Hepatocyte (in vitro differentiated cells): ENCODE results near the gene STRA6. TPM values are rescaled to one million over a fixed set of nuclear protein-coding genes. Genes with fewer than 3 reads are reported as not detected.

Experiments used
- DNase-seq: peaks from one replicate; pipeline ENCODE4 v3.0.0-alpha.2; 2016; ENCODE audit warnings: low spot score
- H2AFZ ChIP-seq: fragments of 200-600 bp; sonication (generic); 2 replicates; pipeline ENCODE4 v1.6.0; 2016; ENCODE audit warnings: antibody characterized with exemption, mild to moderate bottlenecking
- H3K27ac ChIP-seq: fragments of 200-600 bp; sonication (generic); 2 replicates; pipeline ENCODE4 v1.5.1; 2016; ENCODE audit warnings: mild to moderate bottlenecking
- H3K27me3 ChIP-seq: fragments of 200-600 bp; sonication (generic); 2 replicates; pipeline ENCODE4 v1.6.1; 2016
- H3K36me3 ChIP-seq: fragments of 200-600 bp; sonication (generic); replicated peaks from 2 replicates; pipeline ENCODE4 v1.5.1; 2016; ENCODE audit warnings: low read depth; ENCODE audit not compliant: insufficient read depth
- H3K4me1 ChIP-seq: fragments of 200-600 bp; sonication (generic); 2 replicates; pipeline ENCODE4 v1.5.1; 2016; ENCODE audit warnings: mild to moderate bottlenecking, moderate library complexity; ENCODE audit not compliant: insufficient read depth
- H3K4me2 ChIP-seq: fragments of 200-600 bp; sonication (generic); 2 replicates; pipeline ENCODE4 v1.6.0; 2016
- H3K4me3 ChIP-seq: fragments of 200-600 bp; sonication (generic); 2 replicates; pipeline ENCODE4 v1.5.1; 2016; ENCODE audit warnings: mild to moderate bottlenecking
- H3K79me2 ChIP-seq: fragments of 200-600 bp; sonication (generic); 2 replicates; pipeline ENCODE4 v1.6.0; 2017; ENCODE audit warnings: mild to moderate bottlenecking
- H3K9me2 ChIP-seq: fragments of 200-600 bp; sonication (generic); replicated peaks from 2 replicates; pipeline ENCODE4 v1.6.0; 2017; ENCODE audit warnings: mild to moderate bottlenecking; ENCODE audit not compliant: insufficient read depth
- H3K9me3 ChIP-seq: fragments of 200-600 bp; sonication (generic); 2 replicates; pipeline ENCODE4 v1.5.1; 2016; ENCODE audit warnings: low read depth, mild to moderate bottlenecking
- H4K20me1 ChIP-seq: fragments of 200-600 bp; sonication (generic); 2 replicates; pipeline ENCODE4 v1.6.0; 2016; ENCODE audit warnings: mild to moderate bottlenecking; ENCODE audit not compliant: insufficient read depth, poor library complexity, severe bottlenecking
- EZH2 ChIP-seq: fragments of 200-600 bp; sonication (generic); IDR thresholded peaks from 2 replicates; pipeline ENCODE4 v1.6.1; 2016; ENCODE audit warnings: antibody characterized with exemption, mild to moderate bottlenecking, borderline replicate concordance
- EZH2phosphoT487 ChIP-seq: fragments of 200-600 bp; sonication (generic); IDR thresholded peaks from one replicate; pipeline ENCODE4 v1.6.1; 2018; ENCODE audit warnings: antibody characterized with exemption, mild to moderate bottlenecking, low read depth, moderate library complexity; ENCODE audit not compliant: unreplicated experiment, severe bottlenecking
- WGBS: methylation state at CpG from one replicate; pipeline ENCODE4 v1.1.6; 2016; ENCODE audit warnings: low lambda C conversion rate; ENCODE audit errors: missing lambda C conversion rate; 5-methylcytosine and 5-hydroxymethylcytosine counted together
- polyA plus RNA-seq: library from polyadenylated mRNA; unstranded; fragments of >200 nt; fragmentation: Nextera tagmentation; extraction: Ambion mirVana; gene quantifications from 2 replicates; pipeline ENCODE4 v1.2.1, GENCODE V29; 2016
- total RNA-seq: library from RNA; depleted of rRNA; stranded (reverse); fragments of >200 nt; gene quantifications from 2 replicates; pipeline ENCODE4 v1.2.3, GENCODE V29; 2014
- TF ChIP-seq, protein P1 (sequence below): fragments of 200-600 bp; sonication (generic); IDR thresholded peaks from 2 replicates; pipeline ENCODE4 v1.5.1; 2016; ENCODE audit warnings: antibody characterized with exemption, mild to moderate bottlenecking; ENCODE audit not compliant: poor library complexity

Gene STRA6
- total and polyA plus RNA-seq, 2 experiments from 2014 or later = 31.5 to 37.1 TPM

GRCh38 chr15:74197176-74197965, 5.2 kb downstream of the STRA6 start:
- Histone ChIP-seq H3K79me2 (peaks cover 27% of the 10 kb centered on the region), H3K9me3 (no peaks in the 10 kb centered on the region), H3K4me2 (no peak overlapping the region), H3K9me2 (no peaks in the 10 kb centered on the region), H3K4me3 (no peak overlapping the region), H3K27me3 (no peaks in the 10 kb centered on the region), H3K4me1 (peaks cover 39% of the 10 kb centered on the region), H2AFZ (no peak overlapping the region), H3K27ac (no peak overlapping the region), H3K36me3 (no peaks in the 10 kb centered on the region), H4K20me1 (no peaks in the 10 kb centered on the region)
- WGBS = 94% methylated on average over 9 of the region's 9 CpGs
- TF ChIP-seq, protein P1, sequence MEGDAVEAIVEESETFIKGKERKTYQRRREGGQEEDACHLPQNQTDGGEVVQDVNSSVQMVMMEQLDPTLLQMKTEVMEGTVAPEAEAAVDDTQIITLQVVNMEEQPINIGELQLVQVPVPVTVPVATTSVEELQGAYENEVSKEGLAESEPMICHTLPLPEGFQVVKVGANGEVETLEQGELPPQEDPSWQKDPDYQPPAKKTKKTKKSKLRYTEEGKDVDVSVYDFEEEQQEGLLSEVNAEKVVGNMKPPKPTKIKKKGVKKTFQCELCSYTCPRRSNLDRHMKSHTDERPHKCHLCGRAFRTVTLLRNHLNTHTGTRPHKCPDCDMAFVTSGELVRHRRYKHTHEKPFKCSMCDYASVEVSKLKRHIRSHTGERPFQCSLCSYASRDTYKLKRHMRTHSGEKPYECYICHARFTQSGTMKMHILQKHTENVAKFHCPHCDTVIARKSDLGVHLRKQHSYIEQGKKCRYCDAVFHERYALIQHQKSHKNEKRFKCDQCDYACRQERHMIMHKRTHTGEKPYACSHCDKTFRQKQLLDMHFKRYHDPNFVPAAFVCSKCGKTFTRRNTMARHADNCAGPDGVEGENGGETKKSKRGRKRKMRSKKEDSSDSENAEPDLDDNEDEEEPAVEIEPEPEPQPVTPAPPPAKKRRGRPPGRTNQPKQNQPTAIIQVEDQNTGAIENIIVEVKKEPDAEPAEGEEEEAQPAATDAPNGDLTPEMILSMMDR = no peak
- no peak for TF ChIP-seq EZH2phosphoT487
- no peak for TF ChIP-seq EZH2
- DNase-seq = no peak

DNA sequence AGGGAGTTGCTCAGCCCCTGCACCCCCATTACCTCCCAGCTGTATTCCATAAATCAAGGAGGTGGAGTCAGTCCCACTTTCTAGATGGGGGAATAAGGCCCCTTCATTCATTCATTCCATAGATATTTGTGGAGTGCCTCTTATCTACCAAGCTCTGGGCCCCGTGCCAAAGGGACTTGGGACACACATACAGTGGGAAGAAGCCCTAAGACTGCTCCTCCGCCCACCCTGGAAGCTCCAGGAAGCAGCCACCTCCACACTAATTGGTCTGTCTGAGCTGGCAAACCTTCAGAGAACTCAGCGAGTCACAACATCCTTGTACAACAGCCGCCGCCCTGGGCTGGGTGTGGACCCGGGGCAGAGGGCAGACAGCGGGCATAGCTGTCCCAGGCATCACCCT, 6.4 kb downstream of the STRA6 start:
- WGBS = 49% methylated on average over 7 of the region's 7 CpGs
- no peaks in the 10 kb centered on the region for H3K36me3 ChIP-seq
- no peaks in the 10 kb centered on the region for H3K9me3 ChIP-seq
- H3K79me2 ChIP-seq = peaks cover 19% of the 10 kb centered on the region
- no peak overlapping the region for H2AFZ ChIP-seq
- H3K4me3 ChIP-seq = no peak overlapping the region
- no peak overlapping the region for H3K27ac ChIP-seq
- H3K27me3 ChIP-seq = no peaks in the 10 kb centered on the region
- H4K20me1 ChIP-seq = no peaks in the 10 kb centered on the region
- H3K4me2 ChIP-seq = peak overlapping the region; percentile 49
- TF ChIP-seq, protein P1 = no peak
- DNase-seq = peak; percentile 88
- no peaks in the 10 kb centered on the region for H3K9me2 ChIP-seq
- peaks cover 27% of the 10 kb centered on the region for H3K4me1 ChIP-seq

DNA sequence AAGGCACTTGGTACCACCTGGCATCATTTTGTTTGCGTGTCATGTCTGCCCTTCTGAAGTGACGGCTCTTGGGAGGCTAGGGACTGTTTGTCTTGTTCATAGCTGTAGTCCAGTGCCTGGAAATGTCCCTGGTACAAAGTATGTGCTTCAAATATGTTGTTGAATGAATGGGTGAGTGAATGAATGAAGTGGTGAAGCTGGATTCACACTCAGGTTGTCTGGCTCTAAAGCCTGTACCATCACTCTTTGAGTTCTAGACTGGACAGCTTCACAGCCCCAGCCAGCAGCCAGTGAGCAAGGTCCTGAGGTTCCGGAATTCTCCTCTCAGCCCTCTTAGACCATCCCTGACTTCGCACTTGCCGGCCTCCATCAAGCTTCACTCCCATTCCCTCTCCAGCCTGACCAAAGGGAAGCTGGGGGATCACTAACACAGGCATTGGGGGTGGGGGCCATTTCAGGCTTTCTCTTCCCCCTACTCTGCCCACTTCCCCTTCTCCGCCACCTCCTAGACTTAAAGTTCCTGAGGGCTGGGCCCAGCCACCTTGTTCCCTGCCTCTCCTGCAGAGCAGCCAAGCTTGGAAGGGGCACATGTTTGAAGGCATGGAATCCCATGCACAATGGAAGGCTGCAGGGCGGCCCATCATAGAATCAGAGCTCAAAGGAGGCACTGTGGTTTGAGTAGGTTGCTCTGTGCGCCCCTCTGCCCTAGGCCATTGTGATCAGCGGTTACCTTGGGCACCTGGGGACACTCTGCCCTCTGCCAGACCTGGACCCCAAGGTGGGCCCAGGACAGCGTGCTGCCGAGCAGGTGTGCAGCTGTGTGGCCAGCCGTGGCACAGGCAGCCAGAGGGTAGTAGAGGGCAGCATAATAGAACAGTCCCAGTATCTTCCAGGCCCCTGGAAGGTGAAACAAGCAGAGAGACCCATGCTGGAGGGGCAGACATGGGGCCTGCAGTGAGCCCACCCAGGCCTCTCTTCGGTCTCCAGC, 7.7 kb downstream of the STRA6 start:
- Histone ChIP-seq H3K9me2 (no peaks in the 10 kb centered on the region), H3K9me3 (no peaks in the 10 kb centered on the region), H4K20me1 (no peaks in the 10 kb centered on the region), H3K36me3 (no peaks in the 10 kb centered on the region), H3K4me2 (no peak overlapping the region), H3K27ac (no peak overlapping the region), H3K4me1 (peaks cover 14% of the 10 kb centered on the region), H3K27me3 (no peaks in the 10 kb centered on the region), H2AFZ (no peak overlapping the region), H3K4me3 (no peak overlapping the region), H3K79me2 (peaks cover 16% of the 10 kb centered on the region)
- TF ChIP-seq, protein P1 = no peak
- DNase-seq = no peak
- over 99% methylated on average over 13 of the region's 13 CpGs for WGBS
